Measurements from ENCODE around the gene DENND6B. TPM values are rescaled to one million over a fixed set of nuclear protein-coding genes. Genes with fewer than 3 reads are reported as not detected.

The DENND6B gene
- total RNA-seq, 1 experiment from 2014 or later, result 4.0 TPM

DNA sequence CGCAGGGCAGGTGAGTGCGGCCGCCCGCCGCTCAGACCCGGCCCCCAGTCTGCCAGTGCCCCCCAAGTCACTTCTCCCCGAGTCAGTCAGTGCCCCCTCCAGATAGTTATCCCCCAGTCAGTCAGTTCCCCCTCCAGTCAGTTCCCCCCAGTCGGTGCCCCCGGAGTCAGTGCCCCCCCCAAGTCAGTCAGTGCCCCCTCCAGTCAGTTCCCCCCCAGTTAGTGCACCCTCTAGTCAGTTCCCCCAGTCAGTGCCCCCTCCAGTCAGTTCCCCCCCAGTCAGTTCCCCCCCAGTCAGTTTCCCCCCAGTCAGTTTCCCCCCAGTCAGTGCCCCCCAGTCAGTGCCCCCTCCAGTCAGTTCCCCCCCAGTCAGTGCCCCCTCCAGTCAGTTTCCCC, 16.7 kb upstream of the DENND6B start:
- no peak overlapping the region for H3K27ac Mint-ChIP-seq (ENCODE audit: low read depth, unreplicated experiment)
- ChIA-PET POLR2A (interaction anchor here (0.7 kb wide), 2 partner anchors 98 to 102 kb away, joined by 3 read pairs; no protein-coding TSS in a partner anchor), CTCF (interaction anchor here (0.6 kb wide), 2 partner anchors 19 to 97 kb away, joined by 3 to 4 read pairs; no protein-coding TSS in a partner anchor)
- H3K4me1 Mint-ChIP-seq (ENCODE audit: insufficient read depth, unreplicated experiment), result no peaks in the 10 kb centered on the region
- intact Hi-C loops (cut with micrococcal nuclease), result loop anchor here (2.0 to 5.0 kb wide), 4 partner anchors 61 to 277 kb away; no protein-coding TSS in a partner anchor
- DNase-seq (ENCODE audit: unreplicated experiment), result no peak
- no peaks in the 10 kb centered on the region for H3K36me3 Mint-ChIP-seq (ENCODE audit: insufficient read depth, unreplicated experiment)
- TF ChIP-seq, protein P1, sequence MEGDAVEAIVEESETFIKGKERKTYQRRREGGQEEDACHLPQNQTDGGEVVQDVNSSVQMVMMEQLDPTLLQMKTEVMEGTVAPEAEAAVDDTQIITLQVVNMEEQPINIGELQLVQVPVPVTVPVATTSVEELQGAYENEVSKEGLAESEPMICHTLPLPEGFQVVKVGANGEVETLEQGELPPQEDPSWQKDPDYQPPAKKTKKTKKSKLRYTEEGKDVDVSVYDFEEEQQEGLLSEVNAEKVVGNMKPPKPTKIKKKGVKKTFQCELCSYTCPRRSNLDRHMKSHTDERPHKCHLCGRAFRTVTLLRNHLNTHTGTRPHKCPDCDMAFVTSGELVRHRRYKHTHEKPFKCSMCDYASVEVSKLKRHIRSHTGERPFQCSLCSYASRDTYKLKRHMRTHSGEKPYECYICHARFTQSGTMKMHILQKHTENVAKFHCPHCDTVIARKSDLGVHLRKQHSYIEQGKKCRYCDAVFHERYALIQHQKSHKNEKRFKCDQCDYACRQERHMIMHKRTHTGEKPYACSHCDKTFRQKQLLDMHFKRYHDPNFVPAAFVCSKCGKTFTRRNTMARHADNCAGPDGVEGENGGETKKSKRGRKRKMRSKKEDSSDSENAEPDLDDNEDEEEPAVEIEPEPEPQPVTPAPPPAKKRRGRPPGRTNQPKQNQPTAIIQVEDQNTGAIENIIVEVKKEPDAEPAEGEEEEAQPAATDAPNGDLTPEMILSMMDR (IDR thresholded peaks at IDR 0.05; ENCODE audit: unreplicated experiment), result no peak
- H3K4me3 Mint-ChIP-seq (ENCODE audit: unreplicated experiment), result peak overlapping the region; percentile 69
- H3K9me3 Mint-ChIP-seq (ENCODE audit: unreplicated experiment), result no peaks in the 10 kb centered on the region
- H3K27me3 Mint-ChIP-seq (ENCODE audit: insufficient read depth, unreplicated experiment), result no peaks in the 10 kb centered on the region
- BruUV-seq (replicated peaks), result no TSS peak

GRCh38 chr22:50342651-50343540, 16.1 kb upstream of the DENND6B start, which contains the start of gene PPP6R2:
TSS of gene PPP6R2 (plus strand) at chr22:50343327. CDS start at chr22:50393909, 50,582 bp downstream.
- POLR2A ChIA-PET, result interaction anchor here (0.7 to 2.9 kb wide), 8 partner anchors 10 to 101 kb away, joined by 3 to 26 read pairs (median 4); partner anchors contain the start of gene HDAC10
- Mint-ChIP-seq H3K9me3 (ENCODE audit: unreplicated experiment) (no peaks in the 10 kb centered on the region), H3K36me3 (ENCODE audit: insufficient read depth, unreplicated experiment) (no peaks in the 10 kb centered on the region), H3K4me3 (ENCODE audit: unreplicated experiment) (peak within 1 kb of the TSS; percentile 69), H3K27ac (ENCODE audit: low read depth, unreplicated experiment) (no peak within 1 kb of the TSS), H3K27me3 (ENCODE audit: insufficient read depth, unreplicated experiment) (no peaks in the 10 kb centered on the region), H3K4me1 (ENCODE audit: insufficient read depth, unreplicated experiment) (no peaks in the 10 kb centered on the region)
- intact Hi-C loops (cut with micrococcal nuclease), result loop anchor here (1.0 to 5.0 kb wide), 7 partner anchors 60 to 278 kb away; no protein-coding TSS in a partner anchor
- BruUV-seq (replicated peaks), result no TSS peak
- CTCF ChIA-PET, result interaction anchor here (0.6 to 2.6 kb wide), 14 partner anchors 10 to 395 kb away, joined by 3 to 24 read pairs (median 4); partner anchors contain the start of genes ACR, DENND6B, HDAC10 and PLXNB2
- TF ChIP-seq, protein P1 (IDR thresholded peaks at IDR 0.05; ENCODE audit: unreplicated experiment), result no peak
- peak; percentile 60 for DNase-seq (ENCODE audit: unreplicated experiment)

DNA sequence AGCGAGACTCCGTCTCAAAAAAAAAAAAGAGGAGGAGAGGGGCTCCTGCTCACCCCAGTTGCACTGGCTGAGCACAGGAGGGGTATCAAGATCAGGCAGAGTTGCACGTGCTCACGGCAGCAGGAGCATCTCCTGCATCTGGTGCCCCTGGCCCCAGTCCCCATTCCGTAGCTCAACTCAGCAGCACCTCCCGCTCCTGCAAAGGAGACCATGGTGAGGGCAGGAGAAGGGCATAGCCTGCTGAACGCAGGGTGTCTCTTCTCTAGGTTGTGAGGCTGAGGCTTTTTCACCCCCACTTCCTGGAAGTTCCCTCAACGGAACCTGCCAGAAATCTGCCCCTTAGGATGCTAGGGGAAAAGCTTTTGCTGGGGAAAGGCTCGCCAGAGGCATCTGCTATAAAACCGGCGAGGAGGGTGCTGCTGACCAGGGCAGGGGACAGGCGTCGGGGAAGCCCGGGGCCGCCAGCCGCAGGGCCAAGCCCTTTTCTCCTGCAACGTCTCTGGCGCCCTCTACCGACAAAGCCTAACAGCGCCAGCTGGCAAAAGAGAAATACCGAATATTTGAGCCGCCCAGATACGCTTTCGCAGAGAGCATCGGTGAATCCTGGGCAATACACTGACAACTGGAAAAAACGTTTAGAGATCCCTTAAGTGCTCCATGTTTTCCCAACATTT, 15.3 kb upstream of the DENND6B start:
- BruUV-seq (replicated peaks), result no TSS peak
- Mint-ChIP-seq H3K27ac (ENCODE audit: low read depth, unreplicated experiment) (no peak overlapping the region), H3K36me3 (ENCODE audit: insufficient read depth, unreplicated experiment) (no peaks in the 10 kb centered on the region), H3K9me3 (ENCODE audit: unreplicated experiment) (no peaks in the 10 kb centered on the region), H3K4me3 (ENCODE audit: unreplicated experiment) (peak overlapping the region; percentile 69), H3K27me3 (ENCODE audit: insufficient read depth, unreplicated experiment) (no peaks in the 10 kb centered on the region), H3K4me1 (ENCODE audit: insufficient read depth, unreplicated experiment) (no peaks in the 10 kb centered on the region)
- ChIA-PET POLR2A (interaction anchor here (0.6 to 2.9 kb wide), 9 partner anchors 11 to 373 kb away, joined by 3 to 26 read pairs (median 4); partner anchors contain the start of gene HDAC10), CTCF (interaction anchor here (0.6 to 2.6 kb wide), 25 partner anchors 9 to 396 kb away, joined by 3 to 24 read pairs (median 5); partner anchors contain the start of genes ACR, DENND6B, HDAC10 and PLXNB2)
- TF ChIP-seq, protein P1 (IDR thresholded peaks at IDR 0.05; ENCODE audit: unreplicated experiment), result peak; percentile 92
- intact Hi-C loops (cut with micrococcal nuclease), result loop anchor here (1.0 to 5.0 kb wide), 7 partner anchors 59 to 279 kb away; no protein-coding TSS in a partner anchor
- peak; percentile 90 for DNase-seq (ENCODE audit: unreplicated experiment)
